GM12892 (cell line): Measurements from ENCODE around the gene KCNT2.

ENCODE experiments used
- POLR2A ChIP-seq: IDR thresholded peaks from 2 replicates; pipeline ENCODE4 v1.6.1; 2011; ENCODE audit warnings: low read depth, low read length, control low read depth
- POLR2AphosphoS5 ChIP-seq: IDR thresholded peaks from 2 replicates; pipeline ENCODE4 v1.6.1; 2011; ENCODE audit warnings: low read depth, low read length, control low read depth
- TAF1 ChIP-seq: IDR thresholded peaks from 2 replicates; pipeline ENCODE4 v1.6.1; 2011; ENCODE audit warnings: low read depth, mild to moderate bottlenecking, control low read depth, low read length, borderline replicate concordance

- no peak for TF ChIP-seq POLR2A
- TF ChIP-seq POLR2AphosphoS5, result no peak
- TF ChIP-seq TAF1, result no peak
Measured at GRCh38 chr1:196493881-196494280, 114.4 kb downstream of the KCNT2 start.
